Epithelial cell of prostate (primary cell): ENCODE data around the gene PEX26.
"Not testable (repeated sequence)": the region's sequence is repeated elsewhere in the genome, so short reads cannot be mapped to it uniquely, and the experiment has no call there.

ENCODE experiments used
- DNase-seq: peaks from one replicate; pipeline ENCODE4 v3.0.0-alpha.2; 2011; ENCODE audit warnings: low read depth, low spot score
- H3K27ac ChIP-seq: fragments of 450-650 bp; 2 replicates; pipeline ENCODE4 v1.5.1; 2017; ENCODE audit warnings: mild to moderate bottlenecking

Gene PEX26

GRCh38 chr22:18056161-18056666, 21.6 kb upstream of the PEX26 start:
- DNase-seq = no peak
- peak overlapping the region; percentile 48 for H3K27ac ChIP-seq

GRCh38 chr22:18056807-18057474, 20.8 kb upstream of the PEX26 start:
- H3K27ac ChIP-seq = peak overlapping the region; percentile 48
- no peak for DNase-seq

GRCh38 chr22:18057568-18058209, 20.1 kb upstream of the PEX26 start:
- DNase-seq = peak; percentile 97
- H3K27ac ChIP-seq = peak overlapping the region; percentile 48

GRCh38 chr22:18058371-18059093, 19.3 kb upstream of the PEX26 start:
- no peak for DNase-seq
- H3K27ac ChIP-seq = peak overlapping the region; percentile 48

- H3K27ac ChIP-seq = no peak overlapping the region
- DNase-seq = no peak
Observed at GRCh38 chr22:18059094-18059417, 18.7 kb upstream of the PEX26 start.

- DNase-seq = no peak
- H3K27ac ChIP-seq = no peak overlapping the region
Observed at GRCh38 chr22:18059473-18059872, 18.3 kb upstream of the PEX26 start.

GRCh38 chr22:18059991-18060390, 17.8 kb upstream of the PEX26 start:
- DNase-seq = no peak
- no peak overlapping the region for H3K27ac ChIP-seq

- peak; percentile 64 for DNase-seq
- peak overlapping the region; percentile 66 for H3K27ac ChIP-seq
Observed at GRCh38 chr22:18060646-18061620, 16.9 kb upstream of the PEX26 start.

GRCh38 chr22:18062421-18062820, 15.4 kb upstream of the PEX26 start:
- H3K27ac ChIP-seq = peak overlapping the region; percentile 66
- no peak for DNase-seq

GRCh38 chr22:18063306-18063705, 14.5 kb upstream of the PEX26 start:
- DNase-seq = no peak
- peak overlapping the region; percentile 66 for H3K27ac ChIP-seq

GRCh38 chr22:18063715-18064114, 14.1 kb upstream of the PEX26 start:
- not testable (repeated sequence) for DNase-seq
- peak overlapping the region; percentile 66 for H3K27ac ChIP-seq

GRCh38 chr22:18064636-18065035, 13.2 kb upstream of the PEX26 start:
- DNase-seq = no peak
- H3K27ac ChIP-seq = peak overlapping the region; percentile 66

GRCh38 chr22:18065256-18065655, 12.5 kb upstream of the PEX26 start:
- DNase-seq = no peak
- H3K27ac ChIP-seq = peak overlapping the region; percentile 66

- no peak overlapping the region for H3K27ac ChIP-seq
- no peak for DNase-seq
Observed at GRCh38 chr22:18066181-18066859, 11.5 kb upstream of the PEX26 start.

GRCh38 chr22:18067121-18067520, 10.7 kb upstream of the PEX26 start:
- no peak overlapping the region for H3K27ac ChIP-seq
- no peak for DNase-seq

GRCh38 chr22:18067548-18068341, 10.0 kb upstream of the PEX26 start:
- DNase-seq = no peak
- H3K27ac ChIP-seq = no peak overlapping the region

- no peak overlapping the region for H3K27ac ChIP-seq
- DNase-seq = no peak
Observed at GRCh38 chr22:18068381-18068988, 9.3 kb upstream of the PEX26 start.

- DNase-seq = no peak
- no peak overlapping the region for H3K27ac ChIP-seq
Observed at GRCh38 chr22:18069041-18069440, 8.7 kb upstream of the PEX26 start.
